Mesenchymal stem cell (in vitro differentiated cells and primary cell): ENCODE results near the gene CAMK2A.
A peak's percentile ranks its signal among the peaks of the same experiment; 100 is the strongest.

Experiments
- DNase-seq: peaks from one replicate; pipeline ENCODE4 v3.0.0-alpha.2; 2013
- H2AFZ ChIP-seq: one replicate; pipeline ENCODE4 v1.6.1; 2013; ENCODE audit warnings: low read depth, mild to moderate bottlenecking, control low read depth, inconsistent platforms, low read length, moderate library complexity
- H2AK5ac ChIP-seq: 2 replicates; pipeline ENCODE4 v1.6.1; 2013; ENCODE audit warnings: low read length, moderate library complexity, mild to moderate bottlenecking, inconsistent platforms; ENCODE audit not compliant: severe bottlenecking
- H2BK120ac ChIP-seq: one replicate; pipeline ENCODE4 v1.6.1; 2013; ENCODE audit warnings: low read depth, mild to moderate bottlenecking, inconsistent platforms, low read length, moderate library complexity
- H2BK12ac ChIP-seq, 2 experiments: one replicate each; pipeline ENCODE4 v1.6.1; 2013; ENCODE audit warnings: inconsistent platforms in 2 of 2, low read length in 2 of 2, mild to moderate bottlenecking in 2 of 2, moderate library complexity in 2 of 2, control low read depth in 1 of 2
- H2BK15ac ChIP-seq: one replicate; pipeline ENCODE4 v1.6.1; 2013; ENCODE audit warnings: mild to moderate bottlenecking, low read depth, inconsistent platforms; ENCODE audit not compliant: poor library complexity, severe bottlenecking
- H2BK5ac ChIP-seq: 2 replicates; pipeline ENCODE4 v1.6.1; 2013; ENCODE audit warnings: low read depth, mild to moderate bottlenecking, low read length, control low read depth, inconsistent platforms; ENCODE audit not compliant: poor library complexity, severe bottlenecking
- H3K14ac ChIP-seq, 2 experiments: one replicate each; pipeline ENCODE4 v1.6.1; 2013; ENCODE audit warnings: inconsistent platforms in 2 of 2, low read length in 2 of 2, control low read depth in 1 of 2, mild to moderate bottlenecking in 1 of 2, moderate library complexity in 1 of 2
- H3K18ac ChIP-seq, 2 experiments: one replicate each; pipeline ENCODE4 v1.6.1; 2013; ENCODE audit warnings: inconsistent platforms in 2 of 2, low read length in 2 of 2, control low read depth in 1 of 2, low read depth in 1 of 2, mild to moderate bottlenecking in 1 of 2
- H3K23ac ChIP-seq, 2 experiments: one replicate each; pipeline ENCODE4 v1.6.1; 2013; ENCODE audit warnings: inconsistent platforms in 2 of 2, low read length in 2 of 2, mild to moderate bottlenecking in 2 of 2, moderate library complexity in 2 of 2, control low read depth in 1 of 2
- H3K27ac ChIP-seq: 2 replicates; pipeline ENCODE4 v1.5.1; 2013; ENCODE audit warnings: mild to moderate bottlenecking, moderate library complexity, low read length, control low read depth, inconsistent platforms; ENCODE audit not compliant: poor library complexity, severe bottlenecking
- H3K27me3 ChIP-seq, 2 experiments: 2 replicates each; pipeline versions ENCODE4 v1.6.1 to v1.7.0; 2013; ENCODE audit warnings: low read length in 2 of 2, mild to moderate bottlenecking in 2 of 2, moderate library complexity in 2 of 2, control low read depth in 1 of 2, inconsistent platforms in 1 of 2; ENCODE audit not compliant: control insufficient read depth in 1 of 2, insufficient read depth in 1 of 2
- H3K36me3 ChIP-seq, 2 experiments: 2 replicates each; pipeline versions ENCODE4 v1.6.1 to v1.7.0; 2013; ENCODE audit warnings: low read length in 2 of 2, control low read depth in 1 of 2, inconsistent platforms in 1 of 2, low read depth in 1 of 2, mild to moderate bottlenecking in 1 of 2; ENCODE audit not compliant: insufficient read depth in 2 of 2, control insufficient read depth in 1 of 2
- H3K4ac ChIP-seq, 2 experiments: one replicate each; pipeline ENCODE4 v1.6.1; 2013; ENCODE audit warnings: inconsistent platforms in 2 of 2, low read length in 2 of 2, mild to moderate bottlenecking in 2 of 2, moderate library complexity in 2 of 2, control low read depth in 1 of 2, low read depth in 1 of 2
- H3K4me1 ChIP-seq: 2 replicates; pipeline ENCODE4 v1.6.1; 2013; ENCODE audit warnings: low read depth, low read length, control low read depth; ENCODE audit not compliant: control insufficient read depth, insufficient read depth
- H3K4me2 ChIP-seq: 2 replicates; pipeline ENCODE4 v1.6.1; 2013; ENCODE audit warnings: low read length, mild to moderate bottlenecking, inconsistent platforms; ENCODE audit not compliant: poor library complexity, severe bottlenecking
- H3K4me3 ChIP-seq, 2 experiments: 2 replicates each; pipeline versions ENCODE4 v1.5.1 to v1.7.0; 2013; ENCODE audit warnings: low read length in 2 of 2, mild to moderate bottlenecking in 2 of 2, control low read depth in 1 of 2, low read depth in 1 of 2; ENCODE audit not compliant: insufficient read depth in 1 of 2
- H3K79me1 ChIP-seq: replicated peaks from 2 replicates; pipeline ENCODE4 v1.6.1; 2013; ENCODE audit warnings: mild to moderate bottlenecking, control low read depth, low read length, inconsistent platforms; ENCODE audit not compliant: poor library complexity, severe bottlenecking
- H3K9ac ChIP-seq: 2 replicates; pipeline ENCODE4 v1.7.0; 2013; ENCODE audit warnings: mild to moderate bottlenecking, low read length, moderate library complexity
- H3K9me3 ChIP-seq: 2 replicates; pipeline ENCODE4 v1.7.0; 2013; ENCODE audit warnings: mild to moderate bottlenecking, low read length; ENCODE audit not compliant: control insufficient read depth
- H4K8ac ChIP-seq: one replicate; pipeline ENCODE4 v1.6.1; 2013; ENCODE audit warnings: inconsistent platforms, mild to moderate bottlenecking, low read length, moderate library complexity
- H4K91ac ChIP-seq: one replicate; pipeline ENCODE4 v1.6.1; 2013; ENCODE audit warnings: mild to moderate bottlenecking, low read length, inconsistent platforms
- WGBS: methylation state at CpG from one replicate; pipeline ENCODE4 v1.1.7; 2013; ENCODE audit warnings: mixed read lengths; 5-methylcytosine and 5-hydroxymethylcytosine counted together

CAMK2A gene

DNA sequence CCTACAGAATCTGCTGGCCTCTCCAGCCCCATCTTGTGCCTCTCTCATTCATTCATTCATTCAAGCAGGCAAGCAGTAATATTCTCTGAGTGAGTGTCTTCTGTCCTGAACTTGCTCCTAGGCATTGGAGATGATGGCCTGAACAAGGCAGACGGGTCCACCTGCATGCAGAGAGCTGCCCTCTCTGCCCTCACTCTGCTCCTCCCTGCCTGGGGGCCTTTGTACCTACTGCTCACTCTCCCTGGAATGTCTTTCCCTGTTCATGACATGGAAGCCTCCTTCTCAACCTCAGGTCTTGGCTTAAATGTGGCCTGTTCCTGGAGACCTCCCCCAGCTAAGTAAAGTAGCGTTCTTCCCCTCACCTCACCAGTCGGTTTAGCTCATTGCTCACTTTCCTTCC, 116.4 kb downstream of the CAMK2A start:
- Histone ChIP-seq H3K79me1 (no peaks in the 10 kb centered on the region), H3K4ac (peak overlapping the region in 1 of 2 experiments; percentile 22), H3K23ac (peak overlapping the region in 1 of 2 experiments; percentile 9), H3K4me1 (peaks cover 8% of the 10 kb centered on the region), H3K4me3 (no peak overlapping the region), H3K36me3 (no peaks in the 10 kb centered on the region), H2BK5ac (no peak overlapping the region), H4K8ac (no peak overlapping the region), H2AK5ac (no peak overlapping the region), H2BK12ac (no peak overlapping the region), H3K18ac (no peak overlapping the region), H3K27ac (no peak overlapping the region), H3K27me3 (peaks cover 0 to 16% of the 10 kb centered on the region in 2 experiments), H3K14ac (no peak overlapping the region), H3K4me2 (no peak overlapping the region), H4K91ac (no peak overlapping the region), H2AFZ (no peak overlapping the region), H2BK15ac (no peak overlapping the region), H3K9ac (no peak overlapping the region), H3K9me3 (no peaks in the 10 kb centered on the region), H2BK120ac (no peak overlapping the region)
- DNase-seq: no peak
- 74% methylated on average over 3 of the region's 3 CpGs for WGBS

DNA sequence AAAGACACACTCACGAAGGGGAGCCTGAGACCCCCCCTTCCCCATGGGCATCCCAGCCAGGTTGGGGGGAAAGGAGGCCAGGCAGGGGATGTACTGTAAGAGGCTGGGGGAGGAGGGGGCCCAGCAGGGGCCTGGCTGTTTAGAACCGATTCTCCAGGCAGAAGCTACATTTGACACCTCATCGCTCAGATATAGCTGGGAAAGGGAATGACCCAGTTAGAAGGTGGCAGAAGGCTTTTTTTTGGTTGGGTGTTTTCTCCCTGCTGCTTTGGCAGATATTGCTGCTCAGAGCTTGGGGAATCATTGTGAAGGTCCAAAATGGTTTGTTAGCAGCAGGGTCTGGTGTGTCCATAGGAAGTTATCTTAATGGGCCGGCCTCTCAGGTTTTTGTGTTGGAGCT, 117.0 kb downstream of the CAMK2A start:
- H3K23ac ChIP-seq: no peak overlapping the region
- WGBS: 86% methylated on average over 4 of the region's 4 CpGs
- H2BK12ac ChIP-seq: no peak overlapping the region
- no peak for DNase-seq
- no peaks in the 10 kb centered on the region for H3K79me1 ChIP-seq
- H2AK5ac ChIP-seq: no peak overlapping the region
- no peak overlapping the region for H4K91ac ChIP-seq
- no peak overlapping the region for H2BK5ac ChIP-seq
- H3K14ac ChIP-seq: no peak overlapping the region
- H3K9me3 ChIP-seq: no peaks in the 10 kb centered on the region
- H3K27me3 ChIP-seq: peaks cover 0 to 16% of the 10 kb centered on the region in 2 experiments
- H2BK120ac ChIP-seq: no peak overlapping the region
- no peak overlapping the region for H3K4ac ChIP-seq
- H3K36me3 ChIP-seq: no peaks in the 10 kb centered on the region
- H2BK15ac ChIP-seq: no peak overlapping the region
- peak overlapping the region in 1 of 2 experiments; percentile 30 for H3K4me3 ChIP-seq
- peak overlapping the region; percentile 50 for H3K9ac ChIP-seq
- H3K4me2 ChIP-seq: no peak overlapping the region
- no peak overlapping the region for H2AFZ ChIP-seq
- H4K8ac ChIP-seq: no peak overlapping the region
- no peak overlapping the region for H3K18ac ChIP-seq
- H3K27ac ChIP-seq: no peak overlapping the region
- peaks cover 8% of the 10 kb centered on the region for H3K4me1 ChIP-seq

DNA sequence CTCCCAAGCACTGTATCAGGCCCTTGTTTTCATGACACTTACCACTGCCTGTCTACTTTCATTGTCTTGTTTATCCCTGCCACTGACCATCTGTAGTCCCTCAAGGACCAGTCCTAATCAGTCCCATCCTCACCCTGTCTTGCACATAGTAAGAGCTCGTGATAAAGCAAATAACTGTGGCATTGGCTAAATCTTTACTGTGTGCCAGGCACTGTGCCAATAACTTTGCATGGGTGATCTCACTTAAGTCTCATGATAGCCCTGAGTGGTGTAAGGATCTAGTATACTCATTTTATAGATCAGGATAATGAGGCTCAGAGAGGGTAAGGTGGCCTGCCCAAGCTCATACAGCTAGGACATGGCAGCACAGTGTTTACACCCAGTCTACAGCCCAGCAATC, 117.4 kb downstream of the CAMK2A start:
- H4K8ac ChIP-seq: no peak overlapping the region
- H3K9me3 ChIP-seq: no peaks in the 10 kb centered on the region
- peak overlapping the region in 1 of 2 experiments; percentile 30 for H3K4me3 ChIP-seq
- H3K79me1 ChIP-seq: no peaks in the 10 kb centered on the region
- peak overlapping the region; percentile 50 for H3K9ac ChIP-seq
- no peak overlapping the region for H2AK5ac ChIP-seq
- no peak overlapping the region for H3K23ac ChIP-seq
- H4K91ac ChIP-seq: peak overlapping the region; percentile 43
- H3K4ac ChIP-seq: no peak overlapping the region
- H2BK120ac ChIP-seq: no peak overlapping the region
- H3K14ac ChIP-seq: no peak overlapping the region
- peaks cover 8% of the 10 kb centered on the region for H3K4me1 ChIP-seq
- H2AFZ ChIP-seq: no peak overlapping the region
- peak; percentile 47 for DNase-seq
- no peak overlapping the region for H2BK15ac ChIP-seq
- no peak overlapping the region for H2BK5ac ChIP-seq
- no peak overlapping the region for H3K18ac ChIP-seq
- WGBS: 84% methylated on average over 1 of the region's 1 CpG
- peaks cover 0 to 16% of the 10 kb centered on the region in 2 experiments for H3K27me3 ChIP-seq
- H3K4me2 ChIP-seq: no peak overlapping the region
- H3K27ac ChIP-seq: no peak overlapping the region
- no peak overlapping the region for H2BK12ac ChIP-seq
- no peaks in the 10 kb centered on the region for H3K36me3 ChIP-seq
